HepG2 (cell line): Measurements from ENCODE around the gene NDUFAF3. TPM values are rescaled to one million over a fixed set of nuclear protein-coding genes. Genes with fewer than 3 reads are reported as not detected.

Source experiments
- ATAC-seq: fragments of 200-7000 bp; cut with Tn5 transposase; 3 replicates; pipeline ENCODE4 v1.9.1; 2020; ENCODE audit warnings: mild to moderate bottlenecking, moderate library complexity
- BruUV-seq: library from RNA; stranded (reverse); fragments of 400-500 nt; replicated peaks from 2 replicates; lab custom pipeline; 2021; lab: Mats Ljungman, UMichigan
- CTCF ChIA-PET: fragments of 300-600 bp; formaldehyde crosslinking; extraction: SDS; loops from one replicate; lab custom pipeline; 2021; ENCODE audit warnings: low total read pairs, inconsistent platforms, low intra/inter-chr PET ratio; lab: Yijun Ruan, JAX
- POLR2A ChIA-PET: fragments of 350-600 bp; sonication (Branson Sonifier 250); formaldehyde crosslinking; loops from one replicate; lab custom pipeline; 2020; ENCODE audit warnings: antibody characterized with exemption, inconsistent platforms; lab: Yijun Ruan, JAX
- DNase-seq: peaks from one replicate; pipeline ENCODE4 v3.0.0-alpha.2; 2015; ENCODE audit warnings: low spot score
- FAIRE-seq: peaks from 3 replicates; lab custom pipeline; 2011; peaks lifted over from hg19 to GRCh38; lab: Jason Lieb, UNC
- H2AFZ ChIP-seq: one replicate; pipeline ENCODE4 v1.6.1; 2011; ENCODE audit warnings: low read length, inconsistent platforms
- H3K27ac ChIP-seq: fragments of 300-600 bp; 3 replicates; pipeline ENCODE4 v1.8.0; 2011; ENCODE audit warnings: mixed run types, mild to moderate bottlenecking, mixed read lengths, low read length, inconsistent platforms; ENCODE audit not compliant: insufficient read depth; ENCODE audit errors: extremely low read length
- H3K27me3 ChIP-seq, 2 experiments: fragments of 200-600 bp in 1 of 2; 2 replicates in 1 of 2; 3 replicates in 1 of 2; pipeline versions ENCODE4 v1.6.0 to v1.8.0; 2011; ENCODE audit warnings: low read length in 2 of 2, mild to moderate bottlenecking in 2 of 2, moderate library complexity in 2 of 2, inconsistent platforms in 1 of 2; ENCODE audit not compliant: insufficient read depth in 2 of 2, control insufficient read depth in 1 of 2
- H3K36me3 ChIP-seq, 2 experiments: fragments of 200-600 bp in 1 of 2; replicated peaks in 1 of 2; 2 replicates in 1 of 2; 3 replicates in 1 of 2; pipeline versions ENCODE4 v1.5.1 to v1.8.0; 2011; ENCODE audit warnings: low read length in 2 of 2, inconsistent platforms in 1 of 2; ENCODE audit not compliant: insufficient read depth in 2 of 2, control insufficient read depth in 1 of 2
- H3K4me1 ChIP-seq: 2 replicates; pipeline ENCODE4 v1.5.1; 2012; ENCODE audit warnings: low read length, inconsistent platforms; ENCODE audit not compliant: insufficient read depth
- H3K4me2 ChIP-seq: 2 replicates; pipeline ENCODE4 v1.6.0; 2011; ENCODE audit warnings: low read depth, low read length, inconsistent platforms
- H3K4me3 ChIP-seq, 3 experiments: fragments of 200-600 bp in 1 of 3; sonication (generic), shearing (Covaris generic) in 1 of 3; replicated peaks in 1 of 3; 2 replicates each; pipeline ENCODE4 v1.5.1; 2011 to 2016; ENCODE audit warnings: low read length in 3 of 3, inconsistent platforms in 2 of 3, low read depth in 2 of 3, mild to moderate bottlenecking in 2 of 3, control low read depth in 1 of 3, mixed read lengths in 1 of 3; ENCODE audit not compliant: insufficient read depth in 1 of 3
- H3K79me2 ChIP-seq: one replicate; pipeline ENCODE4 v1.6.1; 2011; ENCODE audit warnings: low read length, inconsistent platforms; ENCODE audit not compliant: insufficient read depth
- H3K9ac ChIP-seq: 2 replicates; pipeline ENCODE4 v1.6.0; 2011; ENCODE audit warnings: mild to moderate bottlenecking, low read depth, low read length, inconsistent platforms; ENCODE audit not compliant: insufficient read depth
- H3K9me3 ChIP-seq: 2 replicates; pipeline ENCODE4 v1.5.1; 2012; ENCODE audit warnings: mild to moderate bottlenecking, low read length
- H4K20me1 ChIP-seq: 2 replicates; pipeline ENCODE4 v1.6.0; 2011; ENCODE audit warnings: inconsistent platforms, mild to moderate bottlenecking, low read length, moderate library complexity; ENCODE audit not compliant: insufficient read depth
- AGO2 ChIP-seq: fragments of 200-400 bp; formaldehyde crosslinking; optimal IDR thresholded peaks from 2 replicates; pipeline ENCODE3; 2017; ENCODE audit warnings: mild to moderate bottlenecking, low read depth, low read length, moderate library complexity
- ARNT2 ChIP-seq: sonication (generic); formaldehyde crosslinking; IDR thresholded peaks from 2 replicates; pipeline ENCODE4 v1.8.0; 2022; ENCODE audit warnings: mild to moderate bottlenecking, low read depth, missing genetic modification reagents, moderate library complexity
- FOXO1 ChIP-seq: sonication (generic); formaldehyde crosslinking; IDR thresholded peaks from 2 replicates; pipeline ENCODE4 v1.4.0; 2020; ENCODE audit warnings: missing genetic modification reagents
- HOXA7 ChIP-seq: sonication (generic); formaldehyde crosslinking; IDR thresholded peaks from 2 replicates; pipeline ENCODE4 v1.8.1; 2022; ENCODE audit warnings: mild to moderate bottlenecking, missing genetic modification reagents, moderate library complexity
- MEIS2 ChIP-seq: sonication (generic); formaldehyde crosslinking; IDR thresholded peaks from 2 replicates; pipeline ENCODE4 v1.9.0; 2021; ENCODE audit warnings: mild to moderate bottlenecking, missing genetic modification reagents
- NKX3-1 ChIP-seq: sonication (generic); formaldehyde crosslinking; IDR thresholded peaks from 2 replicates; pipeline ENCODE4 v1.5.0; 2020; ENCODE audit warnings: missing genetic modification reagents
- POLR2A ChIP-seq, 2 experiments: IDR thresholded peaks; 2 replicates each; pipeline ENCODE4 v1.6.1; 2011; ENCODE audit warnings: low read depth in 2 of 2, low read length in 2 of 2, mild to moderate bottlenecking in 1 of 2, moderate library complexity in 1 of 2; ENCODE audit not compliant: insufficient read depth in 1 of 2
- POLR2AphosphoS5 ChIP-seq: IDR thresholded peaks from 2 replicates; pipeline ENCODE4 v1.6.1; 2012; ENCODE audit warnings: low read depth, low read length
- POLR2G ChIP-seq: fragments of 200-400 bp; formaldehyde crosslinking; IDR thresholded peaks from 2 replicates; pipeline ENCODE4 v1.6.1; 2018; ENCODE audit warnings: mild to moderate bottlenecking, low read depth, low read length, moderate library complexity
- RBM22 ChIP-seq: fragments of 200-400 bp; formaldehyde crosslinking; optimal IDR thresholded peaks from 2 replicates; pipeline ENCODE3; 2017; ENCODE audit warnings: mild to moderate bottlenecking, low read length, moderate library complexity
- SNAI1 ChIP-seq: sonication (generic); formaldehyde crosslinking; IDR thresholded peaks from 2 replicates; pipeline ENCODE4 v1.5.0; 2020; ENCODE audit warnings: mild to moderate bottlenecking, missing genetic modification reagents, borderline replicate concordance
- TGIF2 ChIP-seq: IDR thresholded peaks from 2 replicates; pipeline ENCODE4 v1.6.1; 2016; ENCODE audit warnings: control low read depth, missing compliant biosample characterization
- ZNF30 ChIP-seq: sonication (generic); formaldehyde crosslinking; IDR thresholded peaks from 2 replicates; pipeline ENCODE4 v1.5.0; 2020; ENCODE audit warnings: mild to moderate bottlenecking, missing genetic modification reagents
- ZNF317 ChIP-seq: sonication (generic); formaldehyde crosslinking; IDR thresholded peaks from 2 replicates; pipeline ENCODE4 v1.5.0; 2020; ENCODE audit warnings: mild to moderate bottlenecking, missing genetic modification reagents
- ZNF431 ChIP-seq: sonication (generic); formaldehyde crosslinking; IDR thresholded peaks from 2 replicates; pipeline ENCODE4 v1.9.0; 2022; ENCODE audit warnings: missing genetic modification reagents, low read depth, mild to moderate bottlenecking, borderline replicate concordance
- ZNF44 ChIP-seq: sonication (generic); formaldehyde crosslinking; IDR thresholded peaks from 2 replicates; pipeline ENCODE4 v1.5.1; 2020; ENCODE audit warnings: mild to moderate bottlenecking, missing genetic modification reagents
- ZNF501 ChIP-seq: sonication (generic); formaldehyde crosslinking; IDR thresholded peaks from 2 replicates; pipeline ENCODE4 v1.5.1; 2020; ENCODE audit warnings: mild to moderate bottlenecking, moderate library complexity, missing genetic modification reagents
- ZNF557 ChIP-seq: sonication (generic); formaldehyde crosslinking; IDR thresholded peaks from 2 replicates; pipeline ENCODE4 v1.4.0; 2020; ENCODE audit warnings: missing genetic modification reagents
- ZNF672 ChIP-seq: sonication (generic); formaldehyde crosslinking; IDR thresholded peaks from 2 replicates; pipeline ENCODE4 v1.8.1; 2022; ENCODE audit warnings: missing genetic modification reagents
- ZSCAN25 ChIP-seq: sonication (generic); formaldehyde crosslinking; IDR thresholded peaks from 2 replicates; pipeline ENCODE4 v1.8.0; 2022; ENCODE audit warnings: mild to moderate bottlenecking, missing genetic modification reagents
- WGBS: methylation state at CpG from one replicate; pipeline ENCODE4 v1.1.6; 2017; ENCODE audit warnings: low lambda C conversion rate; 5-methylcytosine and 5-hydroxymethylcytosine counted together
- in situ Hi-C: cut with HindIII; loops from 2 replicates; pipeline ENCODE4 v1.10.0; 2017; ENCODE audit warnings: low pct_unique_long_range_greater_than_20kb; ENCODE audit not compliant: extremely low pct_ligation_motif_present
- intact Hi-C: fragments of 100-400 bp; cut with micrococcal nuclease; formaldehyde crosslinking; loops from one replicate; pipeline ENCODE4 v1.10.0; 2022; ENCODE audit not compliant: unreplicated experiment
- polyA plus RNA-seq, 8 experiments: library from polyadenylated mRNA; depleted of rRNA in 3 of 8; stranded (reverse) in 7 of 8; unstranded in 1 of 8; fragments of >200 nt; fragmentation: Illumina TruSeq in 4 of 8; extraction: Trizol in 4 of 8; gene quantifications; 2 replicates each; pipeline versions ENCODE4 v1.2.1 to v1.2.3, GENCODE V29; 2011 to 2016; ENCODE audit warnings: low read depth in 4 of 8, missing spikeins in 1 of 8, mixed read lengths in 1 of 8; ENCODE audit not compliant: insufficient read depth in 1 of 8
- total RNA-seq, 5 experiments: library from RNA; depleted of rRNA; stranded (reverse); fragments of >200 nt; fragmentation: Illumina TruSeq; extraction: Trizol; gene quantifications; 2 replicates each; pipeline ENCODE4 v1.2.3, GENCODE V29; 2016; ENCODE audit warnings: low read depth in 1 of 5

The NDUFAF3 gene
- total and polyA plus RNA-seq, 2 of the 13 experiments (the other 11 are each of a cell fraction or from before 2014, with no cell fraction given), result 39.0 to 50.0 TPM

DNA sequence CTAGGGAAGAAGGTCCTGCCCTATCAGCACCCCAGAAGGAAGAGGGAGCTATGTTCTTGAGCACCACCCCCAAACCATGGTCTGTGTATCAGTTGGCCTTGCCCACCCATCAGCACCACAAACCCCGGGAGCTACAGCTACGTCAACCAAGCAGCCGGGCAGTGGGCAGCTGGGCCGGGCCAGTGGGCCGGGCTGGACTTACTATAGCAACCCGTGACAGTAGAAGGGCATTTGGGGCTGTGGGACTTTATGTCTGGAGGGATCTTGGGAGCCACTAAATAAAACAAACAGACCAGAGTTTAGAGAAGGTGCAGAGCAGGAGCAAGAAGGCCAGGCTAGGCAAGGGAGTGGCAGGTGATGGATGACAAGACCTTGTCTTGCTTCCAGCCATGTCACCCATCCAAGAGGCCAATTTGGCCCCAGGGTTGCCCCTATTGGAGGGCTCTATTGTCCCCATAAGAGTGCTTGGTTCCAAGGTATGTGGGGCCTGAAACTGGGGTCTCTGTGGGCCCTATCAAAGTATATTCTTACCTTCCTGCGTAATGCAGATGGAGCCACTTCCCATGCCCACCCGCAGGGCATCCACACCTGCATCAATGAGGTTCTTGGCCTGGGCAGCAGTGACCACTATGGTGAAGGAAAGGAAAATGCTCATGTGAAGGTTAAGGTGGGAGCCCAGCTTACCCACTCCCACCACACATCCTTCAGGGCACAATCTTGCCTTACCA lies 4.0 kb downstream of the NDUFAF3 start (continued):
- 0 out of 2 replicates have a peak, but pooled peaks have one; percentile 17 for TF ChIP-seq ZNF501

DNA sequence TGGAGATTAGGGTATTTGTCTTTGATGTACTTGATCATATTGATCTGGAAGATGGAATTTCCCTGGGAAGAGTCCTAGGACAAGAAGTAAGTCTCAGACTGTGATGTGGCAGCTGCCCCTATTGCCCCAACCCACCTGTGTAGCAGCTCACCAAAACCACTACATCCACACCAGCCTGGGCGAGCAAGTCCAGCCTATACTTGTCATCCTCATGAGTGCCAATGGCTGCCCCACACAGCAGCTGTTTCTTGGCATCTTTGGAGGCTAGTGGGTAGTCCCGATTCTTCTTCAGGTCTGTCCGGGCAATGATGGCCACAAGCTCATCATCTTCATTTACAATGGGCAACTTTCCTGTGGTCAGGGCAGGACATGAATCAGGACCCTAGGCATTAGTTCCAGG lies 4.6 kb downstream of the NDUFAF3 start:
- CTCF ChIA-PET, result no interaction called here
- H2AFZ ChIP-seq, result no peak overlapping the region
- no peak overlapping the region for H3K4me2 ChIP-seq
- TF ChIP-seq FOXO1 (CRISPR knock-in tag) (no peak), RBM22 (peak; percentile 74), ARNT2 (CRISPR knock-in tag) (peak; percentile 47; the same call in 1 of the 2 replicates), AGO2 (peak; percentile 26)
- TF ChIP-seq, all 625 proteins: peak for 3
- POLR2A ChIA-PET, result interaction anchor here (0.9 to 11.1 kb wide), 3 partner anchors 17 to 68 kb away, joined by 3 to 280 read pairs (median 3); partner anchors contain the start of genes QRICH1 and WDR6
- Histone ChIP-seq H3K4me3 (no peak overlapping the region), H3K36me3 (peaks cover 19 to 44% of the 10 kb centered on the region in 2 experiments), H3K9me3 (no peaks in the 10 kb centered on the region), H3K4me1 (peaks cover 55% of the 10 kb centered on the region), H3K27me3 (no peaks in the 10 kb centered on the region; a peak in 1 of 5 replicates), H3K9ac (no peak overlapping the region), H3K27ac (no peak overlapping the region), H4K20me1 (no peaks in the 10 kb centered on the region), H3K79me2 (peaks cover 27% of the 10 kb centered on the region)
- BruUV-seq, result no TSS peak
- no peak for DNase-seq
- in situ Hi-C loops (no loop called here), intact Hi-C loops (no loop called here)
- 100% methylated on average over 1 of the region's 3 CpGs for WGBS
- FAIRE-seq, result no peak
- ATAC-seq, result no peak

DNA sequence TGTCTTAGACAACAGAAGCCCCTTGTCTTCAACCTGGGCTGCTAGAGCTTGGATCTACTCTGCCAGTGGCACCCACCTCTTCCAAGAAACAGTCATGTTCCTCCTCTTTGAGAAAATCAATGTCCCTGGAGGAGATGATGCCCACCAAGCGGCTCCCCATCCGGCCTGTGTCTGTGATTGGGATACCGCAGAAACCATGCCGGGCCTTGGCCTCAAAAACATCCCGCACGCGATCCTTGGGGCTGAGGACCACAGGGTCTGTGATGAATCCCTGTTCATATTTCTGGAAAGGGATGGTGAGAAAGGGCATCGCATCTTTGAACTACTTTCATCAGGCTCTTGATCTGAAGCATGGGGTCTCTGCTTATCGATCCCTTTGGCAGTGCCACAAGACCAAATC lies 5.7 kb downstream of the NDUFAF3 start:
- intact Hi-C loops, result no loop called here
- Histone ChIP-seq H3K4me3 (no peak overlapping the region), H3K9me3 (no peaks in the 10 kb centered on the region), H3K4me1 (peaks cover 55% of the 10 kb centered on the region), H3K36me3 (peaks cover 28 to 55% of the 10 kb centered on the region in 2 experiments), H2AFZ (no peak overlapping the region), H4K20me1 (no peaks in the 10 kb centered on the region), H3K27me3 (no peaks in the 10 kb centered on the region), H3K9ac (no peak overlapping the region), H3K79me2 (peaks cover 22% of the 10 kb centered on the region), H3K4me2 (0 out of 2 replicates have a peak overlapping the region, but pooled peaks have one; percentile 90), H3K27ac (no peak overlapping the region)
- ChIA-PET CTCF (no interaction called here), POLR2A (interaction anchor here (2.3 to 11.1 kb wide), 2 partner anchors 18 to 21 kb away, joined by 38 to 280 read pairs; partner anchors contain the start of gene WDR6)
- 91% methylated on average over 8 of the region's 9 CpGs for WGBS
- FAIRE-seq (no peak), DNase-seq (no peak), ATAC-seq (no peak)
- in situ Hi-C loops, result no loop called here
- no TSS peak for BruUV-seq
- no peak for TF ChIP-seq ZNF30 (CRISPR knock-in tag)
- TF ChIP-seq POLR2G, result peak; percentile 64
- TF ChIP-seq ZNF557 (CRISPR knock-in tag), result no peak
- no peak for TF ChIP-seq ZNF317
- no peak for TF ChIP-seq HOXA7 (CRISPR knock-in tag)
- no peak for TF ChIP-seq ZNF44 (CRISPR knock-in tag)
- no peak for TF ChIP-seq ZNF672 (CRISPR knock-in tag)
- TF ChIP-seq NKX3-1, result no peak
- TF ChIP-seq POLR2A (IDR thresholded peaks at IDR 0.05; ENCODE audit: insufficient read depth in 1 of 2, low read depth in 2 of 2, low read length in 2 of 2), result 0 out of 4 replicates have a peak, but pooled peaks of 1 of the 2 experiments have one; percentile 5
- TF ChIP-seq POLR2AphosphoS5, result peak; percentile 39; the same call in 1 of the 2 replicates
- no peak for TF ChIP-seq ZSCAN25 (CRISPR knock-in tag)
- TF ChIP-seq SNAI1 (CRISPR knock-in tag), result no peak
- TF ChIP-seq TGIF2 (CRISPR knock-in tag), result 0 out of 2 replicates have a peak, but pooled peaks have one; percentile 41
- no peak for TF ChIP-seq ZNF431 (CRISPR knock-in tag)
- no peak for TF ChIP-seq MEIS2 (CRISPR knock-in tag)
